OCI-LY3 (cell line): ENCODE measurements around the gene MDM4.
"Not testable (repeated sequence)": the region's sequence is repeated elsewhere in the genome, so short reads cannot be mapped to it uniquely, and the experiment has no call there.

ENCODE experiments used
- CTCF ChIP-seq: fragments of 200-600, 300-600 bp; sonication (generic); IDR thresholded peaks from 2 replicates; pipeline ENCODE4 v1.5.1; 2014; ENCODE audit warnings: antibody characterized with exemption, low read length, low read depth
- EZH2phosphoT487 ChIP-seq: fragments of 200-600 bp; shearing (Covaris generic); IDR thresholded peaks from 2 replicates; pipeline ENCODE4 v1.6.1; 2018; ENCODE audit warnings: antibody characterized with exemption, mixed run types, low read depth

DNA sequence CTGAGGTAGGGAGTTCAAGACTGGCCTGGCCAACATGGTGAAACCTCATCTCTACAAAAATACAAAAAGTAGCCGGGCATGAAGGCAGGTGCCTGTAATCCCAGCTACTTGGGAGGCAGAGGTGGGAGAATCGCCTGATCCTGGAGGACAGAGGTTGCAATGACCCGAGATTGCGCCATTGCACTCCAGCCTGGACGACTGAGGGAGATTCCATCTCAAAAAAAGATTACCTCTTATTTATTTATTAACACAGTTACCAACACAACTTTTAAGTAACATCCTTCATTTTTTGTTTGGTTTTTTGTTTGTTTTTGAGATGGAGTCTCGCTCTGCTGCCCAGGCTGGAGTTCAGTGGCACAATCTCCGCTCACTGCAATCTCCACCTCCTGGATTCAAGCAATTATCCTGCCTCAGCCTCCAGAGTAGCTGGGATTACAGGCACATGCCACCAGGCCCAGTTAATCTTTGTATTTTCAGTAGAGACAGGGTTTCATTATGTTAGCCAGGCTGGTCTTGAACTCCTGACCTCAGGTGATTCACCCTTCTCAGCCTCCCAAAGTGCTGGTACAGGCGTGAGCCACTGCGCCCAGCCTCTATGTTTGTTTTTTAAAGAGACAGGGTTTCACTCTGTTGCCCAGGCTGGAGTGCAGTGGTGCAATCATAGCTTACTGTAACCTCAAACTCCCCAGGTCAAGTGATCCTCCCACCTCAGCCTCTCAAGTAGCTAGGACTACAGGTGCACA, 29.5 kb upstream of the MDM4 start:
- TF ChIP-seq CTCF, EZH2phosphoT487: not testable (repeated sequence)
